ENCODE measurements around the gene THSD7B.
"Not testable (repeated sequence)": the region's sequence is repeated elsewhere in the genome, so short reads cannot be mapped to it uniquely, and the experiment has no call there.

Gene THSD7B

DNA sequence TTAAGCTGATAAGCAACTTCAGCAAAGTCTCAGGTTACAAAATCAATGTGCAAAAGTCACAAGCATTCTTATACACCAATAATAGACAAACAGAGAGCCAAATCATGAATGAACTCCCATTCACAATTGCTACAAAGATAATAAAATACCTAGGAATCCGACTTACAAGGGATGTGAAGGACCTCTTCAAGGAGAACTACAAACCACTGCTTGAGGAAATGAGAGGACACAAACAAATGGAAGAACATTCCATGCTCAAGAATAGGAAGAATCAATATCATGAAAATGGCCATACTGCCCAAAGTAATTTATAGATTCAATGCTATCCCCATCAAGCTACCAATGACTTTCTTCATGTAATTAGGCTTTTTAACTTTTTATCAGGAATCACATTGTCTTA, 934.9 kb downstream of the THSD7B start:
- H3K27ac Mint-ChIP-seq; H3K36me3 Mint-ChIP-seq; H3K9me3 Mint-ChIP-seq; H3K4me1 Mint-ChIP-seq; ATAC-seq; H3K4me3 Mint-ChIP-seq; DNase-seq (ENCODE audit: low spot score in 2 of 2): not testable (repeated sequence)

DNA sequence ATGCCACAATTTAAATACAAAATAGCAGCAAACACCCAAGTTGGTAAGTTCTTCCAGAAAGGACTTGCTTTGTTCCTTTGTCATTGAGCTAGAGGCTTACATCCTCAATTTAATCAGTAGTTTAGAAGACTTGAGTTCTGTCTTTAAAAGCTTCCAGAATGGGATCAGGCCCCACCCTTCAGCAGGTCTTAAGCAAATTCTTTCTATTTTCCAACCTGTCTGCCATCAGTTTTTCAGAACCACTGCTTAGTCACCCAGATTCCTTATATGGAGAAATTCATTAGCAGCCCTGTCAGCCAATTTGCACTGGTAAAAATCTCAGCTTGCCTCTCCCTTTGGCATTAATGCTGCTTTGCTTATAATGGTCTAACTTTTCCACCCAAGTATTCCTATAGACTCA, 935.3 kb downstream of the THSD7B start:
- Mint-ChIP-seq H3K4me1 (no peaks in the 10 kb centered on the region), H3K36me3 (no peaks in the 10 kb centered on the region), H3K4me3 (no peak overlapping the region), H3K9me3 (no peaks in the 10 kb centered on the region), H3K27ac (no peak overlapping the region)
- no peak for DNase-seq (ENCODE audit: low spot score in 2 of 2)
- no peak for ATAC-seq

DNA sequence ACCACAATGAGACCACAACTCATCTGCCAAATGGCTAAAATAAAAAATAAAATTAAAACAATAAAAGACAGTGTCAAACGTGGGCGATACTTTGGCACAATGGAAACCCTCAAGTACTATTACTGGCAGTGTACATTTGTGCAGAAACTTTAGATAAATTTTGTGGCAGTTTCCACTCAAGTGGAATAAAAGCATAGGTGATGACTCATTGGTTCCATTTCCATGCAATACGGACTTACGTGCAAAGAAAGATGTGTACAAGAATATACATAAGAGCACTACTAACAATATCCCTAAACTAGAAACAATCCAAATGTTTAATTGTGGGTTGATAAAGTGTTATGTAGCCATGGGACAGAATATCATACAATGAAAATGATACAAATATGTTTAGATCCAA, 940.0 kb downstream of the THSD7B start:
- DNase-seq (ENCODE audit: low spot score in 2 of 2) (no peak), ATAC-seq (no peak)
- Mint-ChIP-seq H3K4me3 (no peak overlapping the region), H3K36me3 (no peaks in the 10 kb centered on the region), H3K9me3 (peaks cover 5% of the 10 kb centered on the region), H3K27ac (no peak overlapping the region), H3K4me1 (no peaks in the 10 kb centered on the region)

DNA sequence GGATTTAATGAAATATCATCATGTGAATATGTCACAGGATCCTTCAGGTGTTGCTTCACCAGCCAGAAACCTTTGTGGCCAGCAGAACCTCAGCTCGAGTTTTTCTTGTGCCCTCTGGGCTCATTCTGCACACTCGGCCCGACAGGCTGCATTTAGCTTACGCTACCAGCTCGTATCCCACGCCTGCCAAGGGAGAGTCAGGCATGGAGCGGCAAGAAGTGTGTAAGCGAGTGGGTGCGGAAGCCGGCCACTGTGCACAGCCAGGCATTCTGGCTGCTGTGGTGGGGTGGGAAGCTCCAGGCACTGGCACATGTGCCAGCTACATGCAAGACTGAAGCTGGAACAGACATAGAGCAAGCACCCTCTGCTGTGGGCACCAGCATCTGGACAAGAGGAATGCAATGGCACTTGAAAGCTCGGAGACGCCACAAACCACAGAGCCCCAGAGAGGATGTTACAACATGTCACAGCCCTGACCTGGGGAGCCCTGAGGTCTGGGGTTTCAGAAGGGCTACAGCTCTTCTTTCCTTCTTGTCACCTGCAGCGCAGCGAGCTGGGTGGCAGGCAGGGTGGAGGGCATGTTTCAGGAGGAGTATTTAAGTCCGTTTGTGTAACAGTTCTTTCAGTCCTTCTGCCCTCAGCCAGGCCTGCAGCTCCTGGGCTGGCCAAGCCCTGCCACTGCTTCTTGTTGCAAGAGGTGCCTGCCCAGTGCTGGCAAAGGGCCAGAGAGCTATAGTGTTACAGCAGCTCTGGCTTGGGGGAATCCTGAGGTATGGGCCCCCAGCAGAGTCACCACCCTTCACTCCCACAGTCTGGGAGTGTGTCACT, 941.7 kb downstream of the THSD7B start:
- H3K4me3 Mint-ChIP-seq, result no peak overlapping the region
- ATAC-seq, result no peak
- H3K27ac Mint-ChIP-seq, result no peak overlapping the region

DNA sequence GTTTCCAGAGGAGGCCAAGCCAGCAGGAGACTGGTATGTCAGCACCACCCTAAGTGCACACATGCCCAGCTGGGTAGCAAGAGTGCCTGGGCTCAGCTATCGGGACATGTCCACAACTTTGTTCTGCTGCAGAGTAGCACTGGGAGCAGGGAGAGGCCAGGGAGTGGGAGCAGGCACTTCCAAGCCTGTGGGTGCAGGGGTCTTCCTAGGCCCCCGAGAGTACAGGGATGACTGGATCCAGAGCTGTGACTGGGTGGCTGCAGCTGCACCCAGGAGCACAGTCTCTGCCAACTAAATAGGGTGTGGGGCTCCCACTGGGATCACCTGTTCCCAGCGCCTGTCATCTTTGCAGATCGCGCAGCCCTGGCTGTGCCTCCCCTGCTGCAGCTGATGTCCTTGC, 943.0 kb downstream of the THSD7B start:
- H3K4me3 Mint-ChIP-seq, result no peak overlapping the region
- no peak overlapping the region for H3K27ac Mint-ChIP-seq
- DNase-seq (ENCODE audit: low spot score in 2 of 2) (no peak), ATAC-seq (no peak)
- no peaks in the 10 kb centered on the region for H3K4me1 Mint-ChIP-seq
- no peaks in the 10 kb centered on the region for H3K36me3 Mint-ChIP-seq
- H3K9me3 Mint-ChIP-seq, result peaks cover 20% of the 10 kb centered on the region

More for the DNA sequence above, 941.7 kb downstream of the THSD7B start:
- Mint-ChIP-seq H3K36me3 (no peaks in the 10 kb centered on the region), H3K9me3 (peaks cover 13% of the 10 kb centered on the region), H3K4me1 (no peaks in the 10 kb centered on the region)
- DNase-seq (ENCODE audit: low spot score in 2 of 2), result no peak

DNA sequence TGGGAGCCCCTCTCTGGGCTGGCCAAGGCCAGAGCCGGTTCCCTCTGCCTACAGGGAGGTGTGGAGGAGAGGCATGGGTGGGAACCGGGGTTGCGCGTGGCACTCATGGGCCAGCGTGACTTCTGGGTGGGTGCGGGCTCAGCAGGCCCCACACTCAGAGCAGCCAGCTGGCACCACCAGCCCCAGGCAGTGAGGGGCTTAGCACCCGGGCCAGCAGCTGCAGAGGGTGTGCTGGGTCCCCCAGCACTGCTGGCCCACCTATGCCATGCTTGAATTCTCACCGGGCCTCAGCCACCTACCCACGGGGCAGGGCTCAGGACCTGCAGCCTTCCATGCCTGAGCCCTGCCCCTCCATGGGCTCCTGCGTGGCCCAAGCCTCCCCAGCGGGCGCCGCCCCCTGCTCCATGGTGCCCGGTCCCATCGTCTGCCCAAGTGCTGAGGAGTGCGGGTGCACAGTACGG, 950.4 kb downstream of the THSD7B start:
- Mint-ChIP-seq H3K9me3 (peaks cover 21% of the 10 kb centered on the region), H3K4me3 (no peak overlapping the region), H3K36me3 (no peaks in the 10 kb centered on the region), H3K27ac (no peak overlapping the region), H3K4me1 (no peaks in the 10 kb centered on the region)
- ATAC-seq (no peak), DNase-seq (ENCODE audit: low spot score in 2 of 2) (no peak)

DNA sequence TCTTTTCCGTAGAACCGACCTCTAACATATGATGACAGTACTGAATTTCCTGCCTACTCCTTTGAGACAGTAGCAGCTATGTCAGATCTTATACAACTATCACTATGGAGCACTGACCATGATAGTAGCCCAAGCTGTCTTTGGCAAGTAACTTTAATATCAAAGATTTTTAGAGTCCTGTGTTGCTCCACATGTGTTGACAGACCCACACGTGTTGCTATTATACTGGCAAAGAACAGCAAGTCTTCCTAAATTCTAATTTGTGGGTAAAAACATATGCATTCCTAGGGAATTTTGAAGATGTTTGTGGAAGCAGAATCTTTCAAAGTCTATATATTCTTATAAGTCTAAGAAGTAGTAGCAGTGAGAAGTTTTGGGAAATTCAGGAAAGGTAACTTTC, 953.4 kb downstream of the THSD7B start:
- no peak overlapping the region for H3K4me3 Mint-ChIP-seq
- ATAC-seq, result no peak

DNA sequence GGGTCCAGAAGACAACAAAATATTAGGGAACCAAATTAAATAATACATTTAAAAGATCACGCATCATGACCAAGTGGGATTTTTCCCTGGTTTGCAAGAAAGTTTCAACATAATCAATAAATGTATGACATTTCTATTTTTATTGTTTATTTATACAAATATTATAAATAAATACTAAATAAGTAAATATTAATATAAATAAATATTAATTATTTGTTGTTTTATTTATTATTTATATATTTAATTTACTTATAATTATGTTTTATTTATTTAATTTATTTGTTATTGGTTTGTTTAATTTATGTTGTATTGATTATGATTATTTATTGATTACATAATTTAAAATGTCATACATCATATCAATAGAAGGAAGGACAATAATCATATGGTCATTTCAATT, 956.4 kb downstream of the THSD7B start:
- DNase-seq (ENCODE audit: low spot score in 2 of 2) (no peak), ATAC-seq (no peak)
- Mint-ChIP-seq H3K4me3 (no peak overlapping the region), H3K4me1 (no peaks in the 10 kb centered on the region), H3K36me3 (no peaks in the 10 kb centered on the region), H3K9me3 (peaks cover 9% of the 10 kb centered on the region), H3K27ac (no peak overlapping the region)

More for the DNA sequence above, 953.4 kb downstream of the THSD7B start:
- Mint-ChIP-seq H3K27ac (no peak overlapping the region), H3K4me1 (no peaks in the 10 kb centered on the region), H3K9me3 (peaks cover 7% of the 10 kb centered on the region), H3K36me3 (no peaks in the 10 kb centered on the region)
- DNase-seq (ENCODE audit: low spot score in 2 of 2), result no peak

DNA sequence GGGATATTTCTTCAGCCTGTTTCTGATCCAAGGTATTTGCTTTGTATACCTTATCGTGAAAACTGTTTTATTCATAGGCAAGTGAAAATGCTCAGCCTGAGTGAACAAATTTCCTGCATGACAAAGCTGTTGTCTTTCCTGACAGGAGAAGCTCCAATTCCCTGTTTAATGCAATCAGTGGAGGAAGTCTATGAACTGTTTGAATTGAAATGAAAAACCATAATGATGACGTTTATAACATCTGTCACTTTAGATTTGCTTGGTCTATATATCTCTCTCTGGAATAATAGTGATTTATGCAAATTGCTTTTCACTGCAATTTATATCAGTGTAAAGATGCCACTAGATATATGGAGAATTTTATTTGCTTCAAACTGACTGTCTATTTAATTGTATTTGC, 959.6 kb downstream of the THSD7B start:
- no peak overlapping the region for H3K27ac Mint-ChIP-seq
- ATAC-seq (no peak), DNase-seq (ENCODE audit: low spot score in 2 of 2) (no peak)
- H3K9me3 Mint-ChIP-seq, result peaks cover 12% of the 10 kb centered on the region
- no peaks in the 10 kb centered on the region for H3K4me1 Mint-ChIP-seq
- no peaks in the 10 kb centered on the region for H3K36me3 Mint-ChIP-seq
- H3K4me3 Mint-ChIP-seq, result no peak overlapping the region

Measured in stimulated activated effector memory CD8-positive, alpha-beta T cell treated with anti-CD3 and anti-CD28 coated beads, Interleukin-12 subunit alpha, Interleukin-12 subunit beta, amount 100 ng/mL, for 72 hours (primary cell).